GM06990 (cell line): ENCODE results near the gene CENATAC.
"Not testable (repeated sequence)": the region's sequence is repeated elsewhere in the genome, so short reads cannot be mapped to it uniquely, and the experiment has no call there.

Experiments
- DNase-seq: peaks from one replicate; pipeline ENCODE4 v3.0.0-alpha.2; 2011; ENCODE audit not compliant: insufficient read length; ENCODE audit errors: extremely low read depth
- H3K27me3 ChIP-seq: replicated peaks from 2 replicates; pipeline ENCODE4 v1.6.0; 2011; ENCODE audit warnings: low read length; ENCODE audit not compliant: control insufficient read depth, insufficient read depth
- H3K36me3 ChIP-seq: 2 replicates; pipeline ENCODE4 v1.5.1; 2011; ENCODE audit warnings: low read length; ENCODE audit not compliant: control insufficient read depth, insufficient read depth
- H3K4me3 ChIP-seq: replicated peaks from 2 replicates; pipeline ENCODE4 v1.5.1; 2011; ENCODE audit warnings: low read depth, mild to moderate bottlenecking, control low read depth, low read length
- CTCF ChIP-seq: IDR thresholded peaks from 2 replicates; pipeline ENCODE4 v1.5.1; 2011; ENCODE audit warnings: low read length, control low read depth, mild to moderate bottlenecking, inconsistent platforms; ENCODE audit not compliant: insufficient read depth, poor library complexity, severe bottlenecking

The CENATAC gene

GRCh38 chr11:118997627-118998387, at the start of gene CENATAC:
Gene CENATAC, plus strand, starts transcription at chr11:118998138. Its CDS starts 60 bp downstream, at chr11:118998198.
- DNase-seq: peak; percentile 93
- no peaks in the 10 kb centered on the region; the same call in 1 of the 2 replicates for H3K36me3 ChIP-seq
- no peak for TF ChIP-seq CTCF
- H3K4me3 ChIP-seq: peak within 1 kb of the TSS; percentile 88
- H3K27me3 ChIP-seq: no peaks in the 10 kb centered on the region

GRCh38 chr11:118953265-118953664, 44.7 kb upstream of the CENATAC start:
- Histone ChIP-seq H3K4me3 (no peak overlapping the region), H3K36me3 (no peaks in the 10 kb centered on the region), H3K27me3 (peaks cover 1% of the 10 kb centered on the region; the same call in 1 of the 2 replicates)
- DNase-seq: no peak
- TF ChIP-seq CTCF: no peak

- not testable (repeated sequence) for H3K4me3 ChIP-seq, DNase-seq, H3K27me3 ChIP-seq, H3K36me3 ChIP-seq
Observed at GRCh38 chr11:118953976-118954375, 44.0 kb upstream of the CENATAC start.

GRCh38 chr11:118956094-118956846, 41.7 kb upstream of the CENATAC start, which contains the start of gene UPK2:
Gene UPK2, plus strand, starts transcription at chr11:118956298. Its CDS starts 53 bp downstream, at chr11:118956351.
- peak; percentile 94 for TF ChIP-seq CTCF
- Histone ChIP-seq H3K27me3 (peaks cover 1% of the 10 kb centered on the region), H3K4me3 (no peak within 1 kb of the TSS), H3K36me3 (no peaks in the 10 kb centered on the region)
- peak; percentile 58 for DNase-seq

GRCh38 chr11:118956847-118957469, 41.0 kb upstream of the CENATAC start:
- no peak for DNase-seq
- TF ChIP-seq CTCF: no peak
- H3K36me3 ChIP-seq: no peaks in the 10 kb centered on the region
- H3K4me3 ChIP-seq: no peak overlapping the region
- H3K27me3 ChIP-seq: peaks cover 1% of the 10 kb centered on the region

GRCh38 chr11:118957549-118957948, 40.4 kb upstream of the CENATAC start:
- Histone ChIP-seq H3K27me3 (peaks cover 1% of the 10 kb centered on the region), H3K4me3 (no peak overlapping the region), H3K36me3 (no peaks in the 10 kb centered on the region)
- TF ChIP-seq CTCF: no peak
- no peak for DNase-seq
